ENCODE data around the gene SERPINA4. TPM values are rescaled to one million over a fixed set of nuclear protein-coding genes. Genes with fewer than 3 reads are reported as not detected.

Gene SERPINA4
- total RNA-seq, 1 experiment from 2014 or later, result 0.17 TPM

- no peaks in the 10 kb centered on the region for H3K27me3 ChIP-seq (ENCODE audit: insufficient read depth, low read length)
- H3K9me2 ChIP-seq (ENCODE audit: insufficient read depth), result no peaks in the 10 kb centered on the region
- H4K20me1 ChIP-seq (ENCODE audit: insufficient read depth), result no peaks in the 10 kb centered on the region
- no peaks in the 10 kb centered on the region for H3K36me3 ChIP-seq (ENCODE audit: control insufficient read depth in 1 of 2, insufficient read depth in 2 of 2, low read length in 2 of 2)
- no peaks in the 10 kb centered on the region for H3K79me2 ChIP-seq (ENCODE audit: insufficient read depth, low read length)
- no peak overlapping the region for H2AFZ ChIP-seq (ENCODE audit: low read depth, low read length, poor library complexity, severe bottlenecking)
- no peak overlapping the region for H3K27ac ChIP-seq (ENCODE audit: low read depth, low read length)
- CTCF ChIA-PET, result no interaction called here
- no peak overlapping the region for H3K9ac ChIP-seq (ENCODE audit: low read length)
- TF ChIP-seq POLR2A (IDR thresholded peaks at IDR 0.05; ENCODE audit: borderline replicate concordance, extremely low read depth, insufficient read depth, insufficient read length) (no peak), CTCF (IDR thresholded peaks at IDR 0.05 in 2 of 3, conservative IDR thresholded peaks at IDR 0.05 in 1 of 3; ENCODE audit: borderline replicate concordance in 1 of 3, insufficient read depth in 1 of 3, low read depth in 2 of 3, low read length in 2 of 3) (no peak), SRF (IDR thresholded peaks at IDR 0.05; ENCODE audit: low read depth) (no peak), FOSL1 (IDR thresholded peaks at IDR 0.05; ENCODE audit: low read depth) (no peak), ZNF274 (IDR thresholded peaks at IDR 0.05; ENCODE audit: low read depth, low read length) (no peak), MAX (IDR thresholded peaks at IDR 0.05) (no peak), EZH2phosphoT487 (IDR thresholded peaks at IDR 0.05; ENCODE audit: borderline replicate concordance) (no peak), CBX3 (IDR thresholded peaks at IDR 0.05; ENCODE audit: low read depth) (no peak), SP1 (IDR thresholded peaks at IDR 0.05; ENCODE audit: low read depth) (no peak), ZFX (IDR thresholded peaks at IDR 0.05) (no peak), JUND (IDR thresholded peaks at IDR 0.05) (no peak), YY1 (IDR thresholded peaks at IDR 0.05; ENCODE audit: extremely low read depth, insufficient replicate concordance, low read depth, low read length) (no peak), ZBTB33 (IDR thresholded peaks at IDR 0.05; ENCODE audit: extremely low read depth, insufficient replicate concordance, low read length) (no peak), EGR1 (IDR thresholded peaks at IDR 0.05; ENCODE audit: low read depth) (no peak), ELF1 (IDR thresholded peaks at IDR 0.05; ENCODE audit: borderline replicate concordance, low read depth) (no peak), CEBPB (IDR thresholded peaks at IDR 0.05; ENCODE audit: low read depth) (no peak), TCF7L2 (IDR thresholded peaks at IDR 0.05; ENCODE audit: borderline replicate concordance, extremely low read depth, insufficient read depth, insufficient read length) (no peak), POLR2AphosphoS5 (IDR thresholded peaks at IDR 0.05; ENCODE audit: low read depth, low read length) (no peak), ATF3 (IDR thresholded peaks at IDR 0.05) (no peak)
- BruUV-seq (replicated peaks), result no TSS peak
- H3K4me3 ChIP-seq (replicated peaks in 1 of 2; ENCODE audit: low read depth in 1 of 2, low read length in 2 of 2), result no peak overlapping the region
- intact Hi-C loops (cut with micrococcal nuclease), result no loop called here
- no peaks in the 10 kb centered on the region for H3K9me3 ChIP-seq (ENCODE audit: control insufficient read depth in 1 of 2, insufficient read depth in 1 of 2, low read depth in 1 of 2, low read length in 2 of 2)
- no peak overlapping the region for H3K4me2 ChIP-seq (ENCODE audit: low read length)
- POLR2A ChIA-PET, result no interaction called here
- no peak for ATAC-seq
- RAD21 ChIA-PET (ENCODE audit: low non-redundant PET in 1 of 2, low total read pairs in 2 of 2, uncharacterized antibody in 2 of 2, unreplicated experiment in 2 of 2), result no interaction called here
- DNase-seq (ENCODE audit: low read depth, low spot score), result no peak
- H3K4me1 ChIP-seq (ENCODE audit: control insufficient read depth in 1 of 2, insufficient read depth in 2 of 2, low read length in 2 of 2), result peaks cover 27 to 35% of the 10 kb centered on the region in 2 experiments
These were observed 35.1 kb downstream of the SERPINA4 start for GRCh38 chr14:94596361-94596760.

Measured in HCT116 (cell line).